ENCODE measurements around the gene CRTC2.

DNA sequence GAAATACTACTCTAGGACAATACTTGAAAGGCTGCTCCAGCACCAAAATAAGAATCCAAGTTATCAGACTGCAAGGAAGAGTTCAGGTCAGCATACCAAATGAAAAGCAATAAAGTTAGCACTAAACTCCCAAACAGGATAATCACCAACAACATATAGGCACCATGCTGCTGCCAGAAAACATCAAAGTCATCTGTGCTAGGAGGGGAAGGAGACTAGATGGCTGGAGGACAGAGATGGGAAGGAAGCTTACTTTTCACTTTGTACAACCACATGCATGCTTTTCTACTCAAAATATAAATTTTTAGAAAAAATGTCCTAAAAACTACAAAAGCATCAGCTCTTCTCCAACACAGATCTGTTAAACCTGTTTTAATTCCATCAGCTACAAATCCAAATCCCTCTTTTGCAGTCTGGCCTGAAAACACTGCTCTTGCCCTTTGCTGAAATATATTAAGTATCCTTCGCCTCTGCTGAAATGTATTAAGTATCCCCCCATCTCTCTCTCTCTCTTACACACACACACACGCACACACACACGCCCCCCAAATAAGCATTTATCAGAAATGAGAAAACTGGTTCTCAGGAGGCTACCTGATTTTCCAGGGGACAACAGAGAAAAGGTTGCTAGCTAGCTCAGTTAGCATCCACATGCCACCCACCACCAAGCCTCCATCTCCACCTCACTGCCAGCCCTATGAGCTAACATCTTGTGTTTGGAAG is 37.2 kb downstream of the CRTC2 start:
- TF ChIP-seq EZH2 (IDR thresholded peaks at IDR 0.05; ENCODE audit: borderline replicate concordance, low read depth, low read length, poor library complexity, severe bottlenecking): no peak
- TF ChIP-seq, protein P1, sequence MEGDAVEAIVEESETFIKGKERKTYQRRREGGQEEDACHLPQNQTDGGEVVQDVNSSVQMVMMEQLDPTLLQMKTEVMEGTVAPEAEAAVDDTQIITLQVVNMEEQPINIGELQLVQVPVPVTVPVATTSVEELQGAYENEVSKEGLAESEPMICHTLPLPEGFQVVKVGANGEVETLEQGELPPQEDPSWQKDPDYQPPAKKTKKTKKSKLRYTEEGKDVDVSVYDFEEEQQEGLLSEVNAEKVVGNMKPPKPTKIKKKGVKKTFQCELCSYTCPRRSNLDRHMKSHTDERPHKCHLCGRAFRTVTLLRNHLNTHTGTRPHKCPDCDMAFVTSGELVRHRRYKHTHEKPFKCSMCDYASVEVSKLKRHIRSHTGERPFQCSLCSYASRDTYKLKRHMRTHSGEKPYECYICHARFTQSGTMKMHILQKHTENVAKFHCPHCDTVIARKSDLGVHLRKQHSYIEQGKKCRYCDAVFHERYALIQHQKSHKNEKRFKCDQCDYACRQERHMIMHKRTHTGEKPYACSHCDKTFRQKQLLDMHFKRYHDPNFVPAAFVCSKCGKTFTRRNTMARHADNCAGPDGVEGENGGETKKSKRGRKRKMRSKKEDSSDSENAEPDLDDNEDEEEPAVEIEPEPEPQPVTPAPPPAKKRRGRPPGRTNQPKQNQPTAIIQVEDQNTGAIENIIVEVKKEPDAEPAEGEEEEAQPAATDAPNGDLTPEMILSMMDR (conservative IDR thresholded peaks at IDR 0.05; ENCODE audit: low read depth, low read length): no peak
